GM18511 (cell line): Measurements from ENCODE around the gene SV2A.
"Not testable (repeated sequence)": the region's sequence is repeated elsewhere in the genome, so short reads cannot be mapped to it uniquely, and the experiment has no call there.

Experiments used
- ATAC-seq: cut with Tn5 transposase; IDR thresholded peaks from one replicate; pipeline ENCODE4 v1.9.1; 2021; ENCODE audit warnings: mild to moderate bottlenecking, moderate library complexity; ENCODE audit not compliant: unreplicated experiment

Gene SV2A

DNA sequence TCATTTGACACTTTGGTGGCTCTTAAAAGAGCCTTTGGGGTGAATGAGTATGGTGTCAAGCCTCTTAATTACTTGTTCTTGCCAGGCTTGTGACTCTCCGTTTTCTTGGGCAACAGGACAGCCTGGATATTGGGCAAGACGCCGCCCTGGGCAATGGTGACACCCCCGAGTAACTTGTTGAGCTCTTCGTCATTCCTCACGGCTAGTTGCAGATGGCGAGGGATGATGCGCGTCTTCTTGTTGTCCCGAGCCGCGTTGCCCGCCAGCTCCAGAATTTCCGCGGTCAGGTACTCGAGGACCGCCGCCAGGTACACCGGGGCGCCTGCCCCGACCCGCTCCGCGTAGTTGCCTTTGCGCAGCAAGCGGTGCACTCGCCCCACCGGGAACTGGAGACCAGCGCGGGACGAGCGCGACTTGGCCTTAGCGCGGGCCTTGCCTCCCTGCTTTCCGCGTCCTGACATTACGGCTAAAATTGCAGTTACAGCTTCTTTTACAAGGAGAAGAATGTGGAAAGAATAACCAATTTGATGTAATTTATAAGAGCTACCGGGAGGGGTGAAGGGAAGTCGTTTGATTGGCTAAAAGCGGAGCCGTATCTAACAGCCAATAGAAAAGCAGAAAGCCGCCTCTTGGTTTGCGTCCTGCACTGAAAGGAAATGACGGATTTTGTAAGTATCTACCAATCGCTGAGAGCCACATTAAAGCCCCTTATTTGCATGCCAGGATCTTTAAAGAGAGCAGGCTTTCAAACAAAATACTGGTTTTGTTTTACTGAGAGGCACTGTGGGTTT, 30.0 kb downstream of the SV2A start:
- peak; percentile 52 for ATAC-seq

- ATAC-seq: not testable (repeated sequence)
Observed at GRCh38 chr1:149887196-149887455, 30.5 kb downstream of the SV2A start.

DNA sequence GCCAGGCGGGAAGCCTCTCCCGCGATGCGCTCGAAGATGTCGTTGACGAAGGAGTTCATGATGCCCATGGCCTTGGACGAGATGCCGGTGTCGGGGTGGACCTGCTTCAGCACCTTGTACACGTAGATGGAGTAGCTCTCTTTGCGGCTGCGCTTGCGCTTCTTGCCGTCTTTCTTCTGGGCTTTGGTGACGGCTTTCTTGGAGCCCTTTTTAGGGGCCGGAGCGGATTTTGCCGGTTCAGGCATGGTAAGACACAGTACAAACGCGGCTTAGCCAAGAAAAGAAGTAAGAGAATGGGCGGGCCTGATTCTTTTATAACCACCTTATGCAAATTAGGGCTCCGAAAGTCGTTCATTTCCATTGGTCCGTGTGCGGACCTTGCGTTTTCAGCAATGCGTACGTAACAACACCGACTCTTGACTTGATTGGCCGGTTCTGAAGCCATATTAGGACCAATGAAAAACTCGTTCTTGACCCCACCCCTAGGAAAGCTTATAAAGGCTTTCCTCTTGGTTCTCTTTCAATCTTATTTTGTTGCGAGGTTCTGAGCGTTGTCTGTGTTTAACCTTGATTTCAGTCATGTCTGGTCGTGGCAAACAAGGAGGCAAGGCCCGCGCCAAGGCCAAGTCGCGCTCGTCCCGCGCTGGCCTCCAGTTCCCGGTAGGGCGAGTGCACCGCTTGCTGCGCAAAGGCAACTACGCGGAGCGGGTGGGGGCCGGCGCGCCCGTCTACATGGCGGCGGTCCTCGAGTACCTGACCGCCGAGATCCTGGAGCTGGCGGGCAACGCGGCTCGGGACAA, 31.0 kb downstream of the SV2A start:
- peak; percentile 63 for ATAC-seq

DNA sequence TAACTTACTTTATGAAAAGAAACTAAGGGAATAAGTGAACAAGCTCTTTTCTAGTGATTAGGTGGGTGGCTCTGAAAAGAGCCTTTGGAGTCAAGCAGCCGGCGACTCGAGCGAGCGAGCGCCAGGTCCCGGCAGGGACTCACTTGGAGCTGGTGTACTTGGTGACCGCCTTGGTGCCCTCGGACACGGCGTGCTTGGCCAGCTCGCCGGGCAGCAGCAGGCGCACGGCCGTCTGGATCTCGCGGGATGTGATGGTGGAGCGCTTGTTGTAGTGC, 31.6 kb downstream of the SV2A start:
- ATAC-seq: not testable (repeated sequence)

DNA sequence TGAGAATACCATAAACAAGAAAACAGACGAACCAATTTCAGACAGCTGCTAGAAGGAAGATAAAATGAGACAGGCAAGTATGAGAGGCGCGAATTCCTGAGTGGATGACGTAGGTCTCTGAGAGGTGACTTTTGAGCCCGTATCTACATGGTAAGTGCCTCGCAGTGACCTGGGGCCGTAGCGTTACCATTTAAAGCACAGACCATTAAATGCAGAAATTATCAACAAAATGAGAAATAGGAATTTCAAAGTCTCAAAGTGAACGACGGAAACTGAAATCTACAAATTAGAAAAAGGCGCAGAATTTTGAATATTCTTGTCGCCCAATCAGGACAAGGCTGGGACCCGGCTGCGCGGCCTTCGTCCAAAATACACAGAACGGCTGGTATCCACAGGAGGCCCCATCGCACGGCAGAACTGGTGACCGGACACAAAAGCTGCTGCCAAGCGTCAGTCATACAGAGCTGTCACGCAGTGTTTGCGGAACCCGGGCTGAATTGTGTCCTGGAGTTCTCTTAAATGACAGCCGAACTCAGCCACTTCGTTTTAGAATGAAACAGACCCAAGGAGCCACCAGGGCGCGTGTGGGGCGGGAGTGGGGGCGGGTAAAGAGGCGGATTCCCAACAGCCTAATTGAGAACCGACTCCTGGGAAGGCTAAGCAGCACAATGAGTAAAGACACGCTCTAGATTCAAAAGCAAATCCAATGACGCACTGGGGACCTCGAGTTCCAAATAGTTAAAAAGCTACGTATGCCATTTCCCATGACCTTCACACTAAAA, 32.1 kb downstream of the SV2A start:
- no peak for ATAC-seq

DNA sequence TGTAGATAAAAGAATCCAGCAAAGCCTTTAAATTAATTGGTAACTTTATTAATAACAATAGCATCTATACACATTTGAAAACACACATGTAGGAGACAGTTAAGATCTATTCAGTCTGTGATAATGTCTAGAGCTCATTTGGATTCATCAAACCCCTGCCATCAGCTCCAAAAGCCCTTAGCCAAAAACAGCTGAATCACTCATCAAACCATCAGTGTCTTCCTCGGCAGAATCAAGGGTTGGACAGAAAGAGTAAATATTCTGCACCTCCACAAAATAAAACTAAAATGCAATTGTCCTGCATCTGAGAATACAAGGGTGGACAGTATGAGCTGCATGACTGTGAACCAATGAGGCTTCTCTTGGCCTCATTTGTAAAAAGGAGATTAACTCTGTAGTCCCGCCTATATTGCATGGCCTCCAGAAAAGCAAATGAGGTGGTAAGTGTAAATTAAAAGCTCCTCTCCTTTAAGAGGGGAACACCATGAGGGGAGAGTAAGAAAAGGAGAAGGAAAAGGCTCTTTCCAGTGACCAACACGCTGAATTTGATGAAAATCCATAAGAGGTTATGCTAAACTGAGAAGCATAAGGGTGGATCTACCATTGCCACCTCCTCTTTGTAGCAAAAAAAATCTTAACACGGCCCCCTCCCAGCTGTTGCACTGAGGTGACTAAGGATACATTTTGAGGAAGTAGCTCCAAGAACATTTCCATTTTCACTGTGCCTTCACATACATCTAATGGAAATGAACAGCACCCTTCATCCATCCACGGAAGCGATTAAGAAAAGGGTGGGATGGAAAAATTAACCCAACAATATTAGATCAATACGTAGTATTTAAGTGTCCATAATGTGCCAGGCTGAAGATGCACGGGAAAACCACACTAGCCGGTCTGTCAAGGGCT, 33.0 kb downstream of the SV2A start:
- ATAC-seq: no peak

DNA sequence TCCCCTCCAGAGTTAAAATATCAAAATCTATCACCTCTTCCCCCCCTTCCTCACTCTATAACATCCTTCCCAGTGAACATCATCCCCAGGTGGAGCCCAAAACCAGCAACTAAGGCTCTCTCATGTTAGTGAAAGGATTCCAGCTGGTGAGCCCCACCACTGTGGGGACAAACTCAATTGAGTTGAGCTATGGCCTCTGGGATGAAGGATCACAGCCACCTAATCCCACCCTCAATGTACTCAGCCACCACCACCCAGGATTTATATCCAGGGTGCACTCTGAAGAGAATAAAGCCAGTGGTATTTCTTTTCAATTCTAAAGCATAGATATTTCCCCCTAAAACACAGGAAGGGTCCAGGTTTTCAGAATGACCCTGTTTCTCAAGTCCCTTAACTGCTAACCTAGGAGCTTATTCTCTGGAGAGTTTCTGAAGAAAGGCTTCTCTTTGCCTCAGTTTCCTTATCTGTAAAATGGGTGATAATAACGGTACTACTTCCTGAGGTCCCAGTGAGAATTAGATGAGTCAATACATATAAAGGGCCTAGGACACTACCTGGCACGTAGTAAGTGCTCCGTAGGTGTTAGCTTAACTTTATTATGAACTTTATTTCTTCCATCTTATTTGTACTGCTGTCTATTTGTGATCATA, 33.9 kb downstream of the SV2A start:
- no peak for ATAC-seq

GRCh38 chr1:149881876-149882275, 35.8 kb downstream of the SV2A start:
- ATAC-seq: no peak

- no peak for ATAC-seq
Observed at GRCh38 chr1:149879556-149879955, 38.1 kb downstream of the SV2A start.

- ATAC-seq: no peak
Observed at GRCh38 chr1:149877211-149877946, 40.3 kb downstream of the SV2A start.

DNA sequence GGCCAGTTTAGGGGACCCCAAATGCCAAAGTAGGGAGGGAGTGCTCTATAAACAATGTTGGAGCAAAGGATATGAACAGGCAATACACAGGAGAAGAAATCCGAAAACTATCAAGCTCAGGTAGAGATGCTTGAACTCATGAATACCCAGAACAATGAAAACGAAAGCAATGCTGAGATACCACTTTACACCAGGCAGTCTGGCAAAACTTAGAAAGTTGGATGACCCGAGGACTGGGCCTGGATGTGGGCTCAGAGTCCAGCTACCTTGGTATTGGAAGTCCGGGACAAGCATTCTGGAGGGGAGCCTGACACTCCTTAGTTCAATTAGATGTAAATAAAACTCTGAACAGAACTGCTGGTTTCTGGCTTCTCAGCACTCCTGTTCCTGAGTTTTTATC, 44.6 kb downstream of the SV2A start:
- ATAC-seq: not testable (repeated sequence)

DNA sequence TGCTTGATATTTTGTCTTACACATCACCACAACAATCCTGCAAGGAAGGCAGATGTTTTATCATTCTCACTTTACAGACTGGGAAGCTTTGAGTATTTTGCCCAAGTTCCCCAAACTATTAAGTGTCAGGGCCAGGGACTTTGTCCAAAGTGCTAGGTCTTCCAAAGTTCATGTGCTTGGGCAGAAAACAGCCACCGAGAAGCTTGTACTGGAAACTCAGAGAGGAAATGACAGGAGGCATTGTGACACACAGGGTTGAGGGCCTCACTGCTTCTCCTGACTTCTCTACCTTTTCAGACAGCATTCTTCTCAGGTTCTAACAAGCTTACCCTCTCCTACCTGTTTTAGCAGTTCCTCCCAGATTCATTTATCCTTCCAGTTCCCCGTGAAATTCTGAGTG, 50.8 kb downstream of the SV2A start:
- not testable (repeated sequence) for ATAC-seq

GRCh38 chr1:149861497-149862054, 56.1 kb downstream of the SV2A start:
- peak; percentile 2 for ATAC-seq

GRCh38 chr1:149860684-149861496, 56.8 kb downstream of the SV2A start:
- ATAC-seq: peak; percentile 74

- peak; percentile 1 for ATAC-seq
Observed at GRCh38 chr1:149860271-149860670, 57.4 kb downstream of the SV2A start.
